H9 (cell line): ENCODE measurements around the gene CBX1. TPM values are rescaled to one million over a fixed set of nuclear protein-coding genes. Genes with fewer than 3 reads are reported as not detected.

Source experiments
- DNase-seq: peaks from one replicate; pipeline ENCODE4 v3.0.0-alpha.2; 2017
- H2AFZ ChIP-seq: one replicate; pipeline ENCODE4 v1.6.1; 2013; ENCODE audit warnings: mild to moderate bottlenecking, low read length, control low read depth, moderate library complexity
- H2AK5ac ChIP-seq: 2 replicates; pipeline ENCODE4 v1.6.1; 2013; ENCODE audit warnings: low read length, control low read depth, mixed read lengths; ENCODE audit not compliant: insufficient read length
- H2BK120ac ChIP-seq: one replicate; pipeline ENCODE4 v1.6.1; 2013; ENCODE audit warnings: low read depth, mild to moderate bottlenecking, low read length, control low read depth, inconsistent platforms; ENCODE audit not compliant: poor library complexity, severe bottlenecking
- H2BK12ac ChIP-seq: 2 replicates; pipeline ENCODE4 v1.6.1; 2013; ENCODE audit warnings: low read length, control low read depth, mixed read lengths, low read depth; ENCODE audit not compliant: insufficient read length
- H2BK15ac ChIP-seq: 2 replicates; pipeline ENCODE4 v1.6.1; 2013; ENCODE audit warnings: low read depth, low read length, control low read depth
- H2BK20ac ChIP-seq: one replicate; pipeline ENCODE4 v1.6.1; 2013; ENCODE audit warnings: low read depth, mild to moderate bottlenecking, low read length, control low read depth, inconsistent platforms; ENCODE audit not compliant: poor library complexity, severe bottlenecking
- H2BK5ac ChIP-seq: 2 replicates; pipeline ENCODE4 v1.6.1; 2013; ENCODE audit warnings: low read length, control low read depth, mixed read lengths; ENCODE audit not compliant: insufficient read length
- H3K14ac ChIP-seq: 2 replicates; pipeline ENCODE4 v1.6.1; 2013; ENCODE audit warnings: low read length, control low read depth; ENCODE audit not compliant: insufficient read depth
- H3K18ac ChIP-seq: 2 replicates; pipeline ENCODE4 v1.6.1; 2013; ENCODE audit warnings: low read depth, mild to moderate bottlenecking, mixed read lengths, low read length, control low read depth; ENCODE audit not compliant: insufficient read length
- H3K23ac ChIP-seq: 2 replicates; pipeline ENCODE4 v1.6.1; 2013; ENCODE audit warnings: low read length, control low read depth, mixed read lengths, low read depth; ENCODE audit not compliant: insufficient read length
- H3K23me2 ChIP-seq: 2 replicates; pipeline ENCODE4 v1.6.1; 2013; ENCODE audit warnings: low read depth, mild to moderate bottlenecking, mixed read lengths, low read length, control low read depth; ENCODE audit not compliant: insufficient read length, poor library complexity, severe bottlenecking
- H3K27ac ChIP-seq: 2 replicates; pipeline ENCODE4 v1.5.1; 2013; ENCODE audit warnings: low read length, control low read depth, mixed read lengths, low read depth; ENCODE audit not compliant: insufficient read length
- H3K27me3 ChIP-seq: 2 replicates; pipeline ENCODE4 v1.6.1; 2013; ENCODE audit warnings: low read length, control low read depth, inconsistent platforms; ENCODE audit not compliant: insufficient read depth
- H3K4ac ChIP-seq: 2 replicates; pipeline ENCODE4 v1.6.1; 2013; ENCODE audit warnings: low read depth, mild to moderate bottlenecking, control low read depth, inconsistent platforms, low read length, moderate library complexity
- H3K4me1 ChIP-seq: 2 replicates; pipeline ENCODE4 v1.6.1; 2013; ENCODE audit warnings: low read length, control low read depth, inconsistent platforms; ENCODE audit not compliant: insufficient read depth
- H3K4me2 ChIP-seq: 2 replicates; pipeline ENCODE4 v1.6.1; 2013; ENCODE audit warnings: low read length, control low read depth, mixed read lengths; ENCODE audit not compliant: insufficient read length, insufficient read depth
- H3K56ac ChIP-seq: 2 replicates; pipeline ENCODE4 v1.6.1; 2013; ENCODE audit warnings: low read depth, mild to moderate bottlenecking, mixed read lengths, low read length, control low read depth; ENCODE audit not compliant: insufficient read length
- H3K79me1 ChIP-seq: 2 replicates; pipeline ENCODE4 v1.6.1; 2013; ENCODE audit warnings: low read depth, mild to moderate bottlenecking, moderate library complexity, low read length, control low read depth, inconsistent platforms; ENCODE audit not compliant: insufficient read depth, poor library complexity, severe bottlenecking
- H3K79me2 ChIP-seq: 2 replicates; pipeline ENCODE4 v1.6.1; 2013; ENCODE audit warnings: low read length, control low read depth, inconsistent platforms; ENCODE audit not compliant: insufficient read depth
- H3K9ac ChIP-seq: 2 replicates; pipeline ENCODE4 v1.6.1; 2013; ENCODE audit warnings: low read length, control low read depth, mixed read lengths; ENCODE audit not compliant: insufficient read length; ENCODE audit errors: extremely low read depth
- H3K9me3 ChIP-seq: one replicate; pipeline ENCODE4 v1.6.1; 2013; ENCODE audit warnings: low read depth, low read length, inconsistent platforms; ENCODE audit not compliant: control insufficient read depth
- H3T11ph ChIP-seq: one replicate; pipeline ENCODE4 v1.6.1; 2013; ENCODE audit warnings: mild to moderate bottlenecking, low read length, control low read depth, inconsistent platforms
- H4K20me1 ChIP-seq: one replicate; pipeline ENCODE4 v1.6.1; 2013; ENCODE audit not compliant: control insufficient read depth, insufficient read length, insufficient read depth
- H4K5ac ChIP-seq: 2 replicates; pipeline ENCODE4 v1.6.1; 2013; ENCODE audit warnings: low read depth, mild to moderate bottlenecking, mixed read lengths, low read length, control low read depth; ENCODE audit not compliant: insufficient read length
- H4K8ac ChIP-seq: replicated peaks from 2 replicates; pipeline ENCODE4 v1.6.1; 2013; ENCODE audit warnings: low read length, control low read depth, mixed read lengths, low read depth; ENCODE audit not compliant: insufficient read length
- H4K91ac ChIP-seq: 2 replicates; pipeline ENCODE4 v1.6.1; 2013; ENCODE audit warnings: low read depth, mild to moderate bottlenecking, moderate library complexity, mixed read lengths, low read length, control low read depth; ENCODE audit not compliant: insufficient read length
- H3K27ac Mint-ChIP-seq, 3 experiments: 2 replicates in 2 of 3; 3 replicates in 1 of 3; pipeline ENCODE4 v1.8.0; 2020 to 2021; ENCODE audit warnings: mixed read lengths in 3 of 3, mild to moderate bottlenecking in 1 of 3, moderate library complexity in 1 of 3
- H3K27me3 Mint-ChIP-seq: 2 replicates; pipeline ENCODE4 v1.8.0; 2021; ENCODE audit warnings: low read depth, mild to moderate bottlenecking, moderate library complexity, mixed read lengths
- H3K36me3 Mint-ChIP-seq, 3 experiments: 2 replicates in 2 of 3; 3 replicates in 1 of 3; pipeline ENCODE4 v1.8.0; 2020 to 2021; ENCODE audit warnings: low read depth in 3 of 3, mixed read lengths in 3 of 3; ENCODE audit not compliant: insufficient read depth in 1 of 3
- H3K4me1 Mint-ChIP-seq, 2 experiments: 2 replicates each; pipeline ENCODE4 v1.8.0; 2020; ENCODE audit warnings: mixed read lengths in 2 of 2
- H3K4me3 Mint-ChIP-seq, 2 experiments: 2 replicates in 1 of 2; 3 replicates in 1 of 2; pipeline ENCODE4 v1.8.0; 2020 to 2021; ENCODE audit warnings: mild to moderate bottlenecking in 2 of 2, mixed read lengths in 2 of 2, moderate library complexity in 1 of 2
- H3K9me3 Mint-ChIP-seq, 2 experiments: 2 replicates in 1 of 2; 3 replicates in 1 of 2; pipeline ENCODE4 v1.8.0; 2020; ENCODE audit warnings: mild to moderate bottlenecking in 2 of 2, mixed read lengths in 2 of 2, moderate library complexity in 1 of 2
- CTCF ChIP-seq: fragments of 200-600 bp; sonication (generic); conservative IDR thresholded peaks from 3 replicates; pipeline ENCODE4 v1.8.0; 2021; ENCODE audit warnings: antibody characterized with exemption, mild to moderate bottlenecking
- WGBS: extraction: QIAGEN DNeasy Blood & Tissue Kit; methylation state at CpG from one replicate; pipeline ENCODE4 v1.1.7; 2013; ENCODE audit warnings: missing lambda C conversion rate, low lambda C conversion rate, mixed read lengths; ENCODE audit not compliant: insufficient read length; ENCODE audit errors: extremely low coverage; 5-methylcytosine and 5-hydroxymethylcytosine counted together
- total RNA-seq: library from RNA; stranded (reverse); gene quantifications from 2 replicates; pipeline ENCODE4 v1.2.1, GENCODE V29; 2021

CBX1 gene
- total RNA-seq, 1 experiment from 2014 or later = 155 TPM

- Histone ChIP-seq H3K23me2 (peaks cover 11% of the 10 kb centered on the region), H3T11ph (no peak overlapping the region), H4K5ac (peak overlapping the region; percentile 81), H3K9me3 (no peaks in the 10 kb centered on the region), H2BK120ac (no peak overlapping the region), H3K79me1 (no peaks in the 10 kb centered on the region), H2BK15ac (no peak overlapping the region), H3K9ac (peak overlapping the region; percentile 92), H3K4me1 (peaks cover 3% of the 10 kb centered on the region; the same call in 1 of the 2 replicates), H3K27ac (peak overlapping the region; percentile 48), H4K91ac (no peak overlapping the region), H3K18ac (peak overlapping the region; percentile 96), H2BK12ac (no peak overlapping the region), H3K23ac (no peak overlapping the region), H4K20me1 (no peaks in the 10 kb centered on the region), H3K4ac (no peak overlapping the region; the same call in 1 of the 2 replicates), H2BK5ac (peak overlapping the region; percentile 14), H3K4me2 (peak overlapping the region; percentile 93), H3K56ac (peak overlapping the region; percentile 46), H3K27me3 (no peaks in the 10 kb centered on the region), H2BK20ac (no peak overlapping the region), H3K14ac (peak overlapping the region; percentile 95), H4K8ac (no peak overlapping the region), H2AK5ac (no peak overlapping the region), H3K79me2 (peaks cover 14% of the 10 kb centered on the region; the same call in 1 of the 2 replicates), H2AFZ (no peak overlapping the region)
- no peaks in the 10 kb centered on the region; a peak in 1 of 5 replicates for H3K9me3 Mint-ChIP-seq
- no peaks in the 10 kb centered on the region; the same call in 1 of the 2 replicates for H3K27me3 Mint-ChIP-seq
- TF ChIP-seq CTCF = no peak
- H3K36me3 Mint-ChIP-seq = peaks cover 13 to 21% (median 18%) of the 10 kb centered on the region in 3 experiments
- peak overlapping the region; percentile 99 to 100 (median 100) for H3K27ac Mint-ChIP-seq
- DNase-seq = no peak
- H3K4me1 Mint-ChIP-seq = peaks cover 44 to 54% of the 10 kb centered on the region in 2 experiments
- no CpG with 5 or more reads among the region's 26 CpGs for WGBS
- peak overlapping the region; percentile 89 to 94 for H3K4me3 Mint-ChIP-seq
These were observed 54.1 kb downstream of the CBX1 start for GRCh38 chr17:48047113-48047740.
